Ectodermal cell (in vitro differentiated cells): Measurements from ENCODE around the gene ABCA7.
A peak's percentile ranks its signal among the peaks of the same experiment; 100 is the strongest.

ENCODE experiments used
- H3K27ac ChIP-seq: 2 replicates; pipeline ENCODE4 v1.7.0; 2013; ENCODE audit warnings: mild to moderate bottlenecking, low read depth, low read length; ENCODE audit not compliant: insufficient read depth, poor library complexity, severe bottlenecking
- H3K27me3 ChIP-seq: 2 replicates; pipeline ENCODE4 v1.7.0; 2013; ENCODE audit warnings: mild to moderate bottlenecking, low read length; ENCODE audit not compliant: insufficient read depth, control insufficient read depth, poor library complexity, severe bottlenecking
- H3K36me3 ChIP-seq: one replicate; pipeline ENCODE4 v1.7.0; 2013; ENCODE audit warnings: low read length; ENCODE audit not compliant: control insufficient read depth, insufficient read depth
- H3K4me1 ChIP-seq: one replicate; pipeline ENCODE4 v1.7.0; 2013; ENCODE audit warnings: low read length; ENCODE audit not compliant: control insufficient read depth, insufficient read depth
- H3K4me3 ChIP-seq: 2 replicates; pipeline ENCODE4 v1.7.0; 2013; ENCODE audit warnings: low read depth, low read length, control low read depth; ENCODE audit not compliant: insufficient read depth
- H3K9me3 ChIP-seq: 2 replicates; pipeline ENCODE4 v1.7.0; 2013; ENCODE audit warnings: mild to moderate bottlenecking, low read length, moderate library complexity; ENCODE audit not compliant: control insufficient read depth
- whole genome bisulfite sequencing, 2 experiments: methylation state at CpG; one replicate each; pipeline ENCODE4 v1.1.7; 2013; ENCODE audit warnings: missing lambda C conversion rate in 2 of 2; 5-methylcytosine and 5-hydroxymethylcytosine counted together

Gene ABCA7

DNA sequence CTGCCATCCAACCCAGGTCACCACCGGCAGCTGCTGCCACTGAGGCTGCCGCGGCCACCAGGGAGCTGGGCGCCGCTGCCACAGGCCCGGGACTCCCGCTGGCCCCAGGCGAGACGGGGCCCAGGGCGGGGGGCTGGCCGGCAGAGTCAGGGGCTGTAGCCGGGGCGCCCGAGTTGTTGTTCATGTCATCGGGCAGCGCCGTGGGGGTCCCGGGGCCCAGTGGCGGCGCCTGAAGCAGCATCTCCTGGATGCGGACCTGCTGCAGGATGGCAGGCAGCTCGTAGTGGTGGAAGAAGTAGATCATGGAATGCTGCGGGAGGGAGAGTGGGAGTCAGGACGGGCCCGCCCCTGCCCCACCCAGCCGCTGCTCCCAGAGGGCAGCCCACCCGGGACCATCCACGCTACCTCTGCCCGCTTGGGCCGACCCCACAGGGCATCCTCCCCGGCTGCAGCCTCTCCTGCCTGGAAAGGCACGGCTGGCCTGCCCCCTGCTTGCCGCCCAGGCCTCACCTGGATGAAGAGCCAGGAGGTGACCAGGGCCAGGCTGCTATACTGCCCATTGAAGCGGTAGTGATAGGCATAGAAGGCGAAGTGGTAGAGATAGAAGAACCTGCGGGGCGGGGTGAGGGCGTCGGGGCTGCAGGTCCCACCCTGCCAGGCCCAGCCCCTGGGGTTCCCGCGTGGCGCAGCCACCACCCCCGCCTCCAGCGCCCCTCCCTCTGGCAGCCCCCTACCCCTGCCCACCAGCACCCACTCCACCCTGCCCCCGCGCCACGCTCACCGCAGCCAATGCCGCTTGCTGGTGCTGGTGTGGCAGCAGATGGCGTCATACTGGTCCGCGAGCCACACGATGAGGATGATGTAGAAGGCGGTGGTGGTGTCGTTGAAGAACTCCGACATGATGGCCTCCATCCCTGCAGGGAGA is 29.1 kb upstream of the ABCA7 start:
- 95% methylated on average over 56 of the region's 56 CpGs for WGBS, 2 experiments
- no peaks in the 10 kb centered on the region for H3K9me3 ChIP-seq
- no peaks in the 10 kb centered on the region for H3K27me3 ChIP-seq
- peaks cover 5% of the 10 kb centered on the region for H3K36me3 ChIP-seq
- H3K4me1 ChIP-seq = peaks cover 5% of the 10 kb centered on the region
- H3K27ac ChIP-seq = no peak overlapping the region
- no peak overlapping the region for H3K4me3 ChIP-seq

DNA sequence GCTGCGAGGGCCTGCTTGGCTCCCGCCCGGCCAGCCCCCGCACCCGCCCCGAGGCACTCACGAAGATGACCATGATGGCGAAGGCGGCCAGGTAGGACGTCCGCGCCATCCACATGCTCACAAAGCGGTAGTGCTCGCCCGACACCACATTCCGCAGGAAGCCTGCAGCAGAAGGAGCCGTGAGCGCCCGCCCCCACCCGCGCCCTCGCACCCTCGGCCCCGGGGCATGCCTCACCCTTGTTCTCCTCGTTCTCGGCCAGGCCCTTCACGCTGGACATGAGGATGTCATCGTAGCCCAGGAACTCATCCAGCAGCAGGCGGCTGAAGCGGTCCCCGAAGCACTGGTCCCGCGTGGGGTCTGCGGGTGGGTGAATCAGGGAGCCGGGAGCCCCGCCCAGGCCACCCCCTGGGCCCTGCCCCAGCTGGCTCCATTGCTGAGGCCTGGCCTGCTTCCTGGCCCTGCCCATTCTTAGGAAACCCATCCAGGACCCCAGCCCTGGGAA is 28.0 kb upstream of the ABCA7 start:
- H3K9me3 ChIP-seq = no peaks in the 10 kb centered on the region
- no peak overlapping the region for H3K27ac ChIP-seq
- no peak overlapping the region for H3K4me3 ChIP-seq
- 97% methylated on average over 36 of the region's 36 CpGs for WGBS, 2 experiments
- H3K27me3 ChIP-seq = no peaks in the 10 kb centered on the region
- H3K4me1 ChIP-seq = peaks cover 14% of the 10 kb centered on the region
- H3K36me3 ChIP-seq = peaks cover 5% of the 10 kb centered on the region

DNA sequence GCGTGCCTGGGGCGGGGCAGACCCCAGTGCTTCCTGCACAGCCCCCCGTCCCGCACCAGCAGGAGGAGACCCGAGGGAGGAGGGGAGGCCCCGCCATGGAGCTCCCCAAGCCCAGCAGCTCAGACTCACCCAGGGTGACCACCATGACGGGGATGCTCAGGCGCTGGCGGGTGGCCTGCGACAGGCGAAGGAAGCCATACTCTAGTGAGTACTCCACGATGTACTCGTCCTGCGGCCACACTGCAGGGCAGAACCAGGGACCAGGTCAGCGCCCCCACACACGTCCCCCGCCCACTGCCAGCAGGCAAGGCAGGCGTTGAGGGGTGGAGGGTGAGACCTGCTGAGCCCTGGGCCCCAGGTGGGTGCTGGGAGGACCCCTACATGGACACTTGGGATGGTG is 27.6 kb upstream of the ABCA7 start:
- H3K27ac ChIP-seq = no peak overlapping the region
- H3K9me3 ChIP-seq = no peaks in the 10 kb centered on the region
- no peak overlapping the region for H3K4me3 ChIP-seq
- WGBS, 2 experiments = 95% methylated on average over 18 of the region's 18 CpGs
- peaks cover 18% of the 10 kb centered on the region for H3K4me1 ChIP-seq
- no peaks in the 10 kb centered on the region for H3K27me3 ChIP-seq
- H3K36me3 ChIP-seq = peaks cover 5% of the 10 kb centered on the region

DNA sequence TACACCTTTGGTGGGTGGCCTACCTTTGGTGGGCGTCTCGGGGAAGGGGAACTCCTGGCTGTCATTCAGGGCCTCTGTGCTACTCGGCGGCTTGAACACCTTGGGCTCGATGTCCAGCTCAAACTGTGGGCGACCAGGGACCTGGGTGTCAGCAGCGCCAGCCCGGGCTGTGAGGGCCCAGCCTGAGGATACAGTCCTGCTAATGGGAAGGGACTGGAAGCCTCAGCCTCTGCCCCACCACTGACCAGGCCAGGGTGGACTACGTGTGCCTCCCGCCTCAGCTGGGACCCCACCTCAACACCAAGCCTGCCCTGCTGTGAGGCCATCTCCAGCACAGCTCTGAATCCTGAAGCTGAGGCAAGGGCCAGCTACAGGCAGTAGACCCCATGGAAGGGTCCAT is 26.7 kb upstream of the ABCA7 start:
- peaks cover 21% of the 10 kb centered on the region for H3K4me1 ChIP-seq
- WGBS, 2 experiments = 95 to 97% methylated on average over 10 of the region's 10 CpGs
- no peaks in the 10 kb centered on the region for H3K27me3 ChIP-seq
- no peaks in the 10 kb centered on the region for H3K9me3 ChIP-seq
- H3K4me3 ChIP-seq = no peak overlapping the region
- H3K27ac ChIP-seq = no peak overlapping the region
- peaks cover 5% of the 10 kb centered on the region for H3K36me3 ChIP-seq

DNA sequence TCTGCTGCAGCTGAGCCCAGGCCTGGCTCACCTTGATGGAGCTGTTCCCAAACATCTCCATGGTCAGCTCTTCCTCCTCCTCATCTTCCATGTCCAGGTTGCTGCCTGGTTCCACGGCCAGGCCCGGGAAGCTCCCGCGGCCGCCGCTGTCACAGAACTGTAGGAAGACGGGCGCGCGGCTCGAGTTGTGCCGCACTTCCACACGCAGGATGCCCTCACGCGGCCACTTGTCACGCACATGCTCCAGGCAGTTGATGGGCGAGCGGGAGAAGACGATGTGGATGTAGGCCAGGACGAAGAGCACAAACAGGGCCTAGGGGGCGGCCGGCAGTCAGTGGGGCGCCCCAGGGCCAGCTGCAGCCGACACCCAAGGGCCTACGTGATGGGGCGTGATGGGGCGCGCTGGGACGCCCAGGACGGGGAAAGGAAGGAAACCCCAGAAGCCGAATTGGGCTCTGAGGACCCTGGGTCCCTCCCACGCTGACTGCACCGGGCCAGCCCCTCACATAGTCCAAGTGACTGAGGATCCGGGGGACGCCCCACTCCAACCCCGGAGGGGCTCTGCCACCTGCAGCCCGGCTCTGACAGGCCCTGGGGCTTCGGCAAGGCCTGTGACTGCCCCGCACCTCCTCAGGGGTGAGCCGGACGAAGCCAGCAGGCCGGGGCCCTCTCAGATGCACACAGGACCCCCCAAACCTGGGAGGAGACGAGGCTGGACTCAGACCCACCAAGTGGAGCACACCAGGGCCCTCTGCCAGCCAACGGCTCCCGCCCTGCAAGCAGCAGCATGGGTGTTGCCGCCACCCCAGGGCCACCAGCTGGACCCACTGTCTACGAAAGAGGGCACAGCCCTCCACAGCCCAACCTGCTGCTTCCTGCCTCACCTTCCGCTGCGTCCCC is 25.5 kb upstream of the ABCA7 start:
- Histone ChIP-seq H3K4me1 (peaks cover 27% of the 10 kb centered on the region), H3K27ac (no peak overlapping the region), H3K9me3 (no peaks in the 10 kb centered on the region), H3K36me3 (peaks cover 5% of the 10 kb centered on the region), H3K27me3 (no peaks in the 10 kb centered on the region), H3K4me3 (no peak overlapping the region)
- 95% methylated on average over 49 of the region's 49 CpGs for WGBS, 2 experiments

DNA sequence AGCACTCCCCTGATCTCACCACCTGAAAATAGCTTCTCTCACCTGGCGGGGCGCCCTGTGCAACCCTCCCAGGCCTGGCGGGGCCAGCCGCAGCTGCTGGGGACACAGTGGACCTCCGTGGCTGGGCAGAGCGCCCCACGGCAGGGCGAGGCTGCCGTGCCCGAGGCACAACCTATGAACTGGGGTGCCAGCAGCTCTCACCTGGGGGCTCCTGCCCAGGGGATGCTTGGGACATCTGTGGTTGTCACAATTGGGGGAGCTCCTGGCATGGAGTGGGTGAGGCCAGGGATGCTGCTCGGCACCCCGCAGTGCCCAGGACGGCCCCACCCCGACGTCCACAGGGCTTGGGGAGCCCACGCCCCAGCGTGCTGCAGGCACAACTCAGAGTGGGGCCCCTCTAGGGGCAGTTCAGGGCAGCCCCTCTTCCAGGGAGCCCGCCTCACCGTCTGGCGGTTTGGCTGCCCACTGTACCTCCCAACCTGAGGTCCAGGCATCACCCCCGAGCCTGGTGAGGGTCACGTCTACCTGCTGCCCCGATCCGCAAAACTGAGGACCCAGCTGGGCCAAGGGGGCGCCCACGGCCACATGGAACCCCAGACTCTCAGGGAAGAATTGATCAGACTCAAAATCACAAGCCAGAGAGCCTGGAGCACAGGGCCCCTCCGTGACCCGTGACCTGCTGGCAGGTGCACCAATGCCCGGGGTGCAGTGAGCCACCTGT is 24.7 kb upstream of the ABCA7 start:
- WGBS, 2 experiments = 94% methylated on average over 29 of the region's 29 CpGs
- peaks cover 5% of the 10 kb centered on the region for H3K36me3 ChIP-seq
- H3K27me3 ChIP-seq = no peaks in the 10 kb centered on the region
- H3K9me3 ChIP-seq = no peaks in the 10 kb centered on the region
- H3K27ac ChIP-seq = no peak overlapping the region
- H3K4me1 ChIP-seq = peaks cover 34% of the 10 kb centered on the region
- no peak overlapping the region for H3K4me3 ChIP-seq

DNA sequence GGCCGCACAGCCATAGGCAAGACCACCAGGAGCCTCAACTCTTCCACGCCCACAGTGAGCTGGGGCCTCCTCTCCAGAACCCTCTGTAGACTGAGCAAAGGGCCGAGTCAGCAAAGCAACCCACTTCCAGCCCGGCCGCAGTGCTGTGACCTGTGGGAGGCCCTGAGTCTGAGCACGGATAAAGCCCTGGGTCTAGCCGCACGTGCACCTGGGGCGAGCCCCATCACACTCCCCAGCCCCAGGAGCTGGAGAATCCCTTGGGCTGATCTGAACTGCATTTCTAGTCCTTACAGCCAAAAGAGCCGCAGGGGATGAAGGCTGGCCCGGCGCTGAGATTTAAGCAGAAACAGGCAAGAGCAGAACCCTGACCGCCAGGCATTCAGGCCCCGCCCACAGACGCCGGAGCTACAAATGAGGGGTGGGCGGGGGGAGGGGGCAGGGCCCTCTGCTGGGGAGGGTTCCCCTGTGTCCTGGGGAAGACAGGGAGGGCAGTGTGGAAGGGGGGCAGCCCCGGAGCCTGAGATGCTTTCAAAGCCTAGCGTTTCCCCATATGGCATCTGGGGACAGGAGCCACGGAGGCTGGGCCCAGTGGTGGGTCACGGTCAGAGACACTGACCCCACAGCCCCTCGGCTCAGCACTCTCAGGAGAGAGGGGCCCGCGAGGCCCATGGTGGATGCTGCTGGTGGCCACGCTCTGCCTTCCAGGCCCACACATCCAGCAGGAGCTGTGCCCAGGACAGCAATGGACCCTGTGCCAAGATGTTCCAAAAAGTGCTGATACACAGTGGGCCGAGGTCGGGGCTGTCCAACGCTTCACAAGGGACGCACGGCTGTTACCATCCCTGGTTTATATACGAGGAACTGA is 23.9 kb upstream of the ABCA7 start:
- H3K9me3 ChIP-seq = no peaks in the 10 kb centered on the region
- H3K27ac ChIP-seq = peak overlapping the region; percentile 12
- H3K36me3 ChIP-seq = peaks cover 5% of the 10 kb centered on the region
- H3K4me3 ChIP-seq = peak overlapping the region; percentile 5
- H3K4me1 ChIP-seq = peaks cover 34% of the 10 kb centered on the region
- no peaks in the 10 kb centered on the region for H3K27me3 ChIP-seq
- 55 to 57% methylated on average over 31 of the region's 31 CpGs for WGBS, 2 experiments

DNA sequence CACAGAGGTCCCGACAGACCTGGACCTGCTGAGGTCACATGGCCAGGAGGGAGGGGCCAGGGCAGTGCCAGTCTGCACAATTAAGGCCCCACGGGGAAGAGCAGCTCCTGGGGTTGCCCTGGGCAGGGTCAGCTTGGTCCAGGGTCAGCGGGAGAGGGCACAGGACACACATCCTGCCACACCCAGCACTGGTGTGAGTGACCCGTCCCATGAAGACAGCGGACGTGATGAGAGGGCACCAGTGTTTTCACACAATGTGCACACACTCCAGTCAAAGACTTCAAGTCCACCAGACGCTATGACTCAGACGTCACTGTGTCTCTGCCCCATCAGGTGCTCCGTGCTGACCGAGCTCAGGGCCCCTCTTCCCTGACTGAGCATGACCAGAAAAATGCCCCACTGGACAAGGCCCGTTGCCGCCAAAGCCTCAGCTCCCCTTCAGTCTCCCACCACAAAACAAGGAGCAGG is 23.2 kb upstream of the ABCA7 start:
- Histone ChIP-seq H3K4me1 (peaks cover 34% of the 10 kb centered on the region), H3K27me3 (no peaks in the 10 kb centered on the region), H3K9me3 (no peaks in the 10 kb centered on the region), H3K36me3 (peaks cover 5% of the 10 kb centered on the region), H3K27ac (no peak overlapping the region), H3K4me3 (peak overlapping the region; percentile 5)
- WGBS, 2 experiments = 79% methylated on average over 12 of the region's 12 CpGs
